ENCODE results near the gene FBLN1. TPM values are rescaled to one million over a fixed set of nuclear protein-coding genes. Genes with fewer than 3 reads are reported as not detected.

FBLN1 gene
- total and polyA plus RNA-seq, 4 experiments from 2014 or later: not detected

GRCh38 chr22:45478108-45478771, 24.4 kb upstream of the FBLN1 start:
- H3K9me3 Mint-ChIP-seq: peaks cover 0 to 5% (median 0%) of the 10 kb centered on the region in 8 donors
- intact Hi-C loops (cut with micrococcal nuclease): no loop called here
- no peaks in the 10 kb centered on the region for H3K4me1 Mint-ChIP-seq
- Histone ChIP-seq H3K4me3 (ENCODE audit: low read length in 2 of 2) (no peak overlapping the region), H3K27ac (ENCODE audit: low read depth, low read length) (no peak overlapping the region), H3K4me1 (ENCODE audit: insufficient read depth, low read length) (no peaks in the 10 kb centered on the region), H3K9me3 (ENCODE audit: control insufficient read depth in 1 of 2, low read length in 2 of 2) (no peaks in the 10 kb centered on the region), H3K36me3 (ENCODE audit: insufficient read depth, low read length) (no peaks in the 10 kb centered on the region), H3K27me3 (ENCODE audit: insufficient read depth, low read length) (no peaks in the 10 kb centered on the region)
- ChIA-PET POLR2A (ENCODE audit: partially characterized antibody) (no interaction called here), CTCF (ENCODE audit: partially characterized antibody) (no interaction called here)
- H3K27ac Mint-ChIP-seq: no peak overlapping the region
- H3K36me3 Mint-ChIP-seq: no peaks in the 10 kb centered on the region
- H3K4me3 Mint-ChIP-seq: no peak overlapping the region
- H3K27me3 Mint-ChIP-seq: peaks cover 7 to 21% of the 10 kb centered on the region in 2 donors
- DNase-seq: no peak

- Histone ChIP-seq H3K4me1 (ENCODE audit: insufficient read depth, low read length) (no peaks in the 10 kb centered on the region), H3K27me3 (ENCODE audit: insufficient read depth, low read length) (no peaks in the 10 kb centered on the region), H3K36me3 (ENCODE audit: insufficient read depth, low read length) (no peaks in the 10 kb centered on the region), H3K9me3 (ENCODE audit: control insufficient read depth in 1 of 2, low read length in 2 of 2) (no peaks in the 10 kb centered on the region), H3K4me3 (ENCODE audit: low read length in 2 of 2) (no peak overlapping the region), H3K27ac (ENCODE audit: low read depth, low read length) (no peak overlapping the region)
- ChIA-PET CTCF (ENCODE audit: partially characterized antibody) (no interaction called here), POLR2A (ENCODE audit: partially characterized antibody) (no interaction called here)
- Mint-ChIP-seq H3K4me3 (no peak overlapping the region), H3K4me1 (no peaks in the 10 kb centered on the region), H3K36me3 (no peaks in the 10 kb centered on the region), H3K27me3 (peaks cover 11 to 17% of the 10 kb centered on the region in 2 donors), H3K9me3 (peaks cover 0 to 5% (median 0%) of the 10 kb centered on the region in 8 donors), H3K27ac (no peak overlapping the region)
- DNase-seq: no peak
- intact Hi-C loops (cut with micrococcal nuclease): no loop called here
These were observed 22.0 kb upstream of the FBLN1 start for GRCh38 chr22:45480717-45481116.

GRCh38 chr22:45481661-45482060, 21.0 kb upstream of the FBLN1 start:
- no peak overlapping the region for H3K4me3 ChIP-seq (ENCODE audit: low read length in 2 of 2)

GRCh38 chr22:45482169-45482568, 20.5 kb upstream of the FBLN1 start:
- no peak overlapping the region for H3K27ac Mint-ChIP-seq
- no peak for DNase-seq
- no peaks in the 10 kb centered on the region for H3K4me1 ChIP-seq (ENCODE audit: insufficient read depth, low read length)
- peaks cover 8 to 14% of the 10 kb centered on the region in 2 donors for H3K27me3 Mint-ChIP-seq
- CTCF ChIA-PET (ENCODE audit: partially characterized antibody): no interaction called here
- H3K27me3 ChIP-seq (ENCODE audit: insufficient read depth, low read length): no peaks in the 10 kb centered on the region
- POLR2A ChIA-PET (ENCODE audit: partially characterized antibody): no interaction called here
- no peaks in the 10 kb centered on the region for H3K4me1 Mint-ChIP-seq
- H3K36me3 Mint-ChIP-seq: no peaks in the 10 kb centered on the region
- intact Hi-C loops (cut with micrococcal nuclease): no loop called here
- peaks cover 0 to 5% (median 0%) of the 10 kb centered on the region in 8 donors for H3K9me3 Mint-ChIP-seq
- H3K4me3 Mint-ChIP-seq: no peak overlapping the region
- no peaks in the 10 kb centered on the region for H3K9me3 ChIP-seq (ENCODE audit: control insufficient read depth in 1 of 2, low read length in 2 of 2)
- H3K27ac ChIP-seq (ENCODE audit: low read depth, low read length): no peak overlapping the region
- H3K4me3 ChIP-seq (ENCODE audit: low read length in 2 of 2): no peak overlapping the region
- no peaks in the 10 kb centered on the region for H3K36me3 ChIP-seq (ENCODE audit: insufficient read depth, low read length)

More at GRCh38 chr22:45481661-45482060, 21.0 kb upstream of the FBLN1 start:
- H3K9me3 Mint-ChIP-seq: peaks cover 0 to 5% (median 0%) of the 10 kb centered on the region in 8 donors
- Histone ChIP-seq H3K27ac (ENCODE audit: low read depth, low read length) (no peak overlapping the region), H3K4me1 (ENCODE audit: insufficient read depth, low read length) (no peaks in the 10 kb centered on the region), H3K9me3 (ENCODE audit: control insufficient read depth in 1 of 2, low read length in 2 of 2) (no peaks in the 10 kb centered on the region), H3K27me3 (ENCODE audit: insufficient read depth, low read length) (no peaks in the 10 kb centered on the region), H3K36me3 (ENCODE audit: insufficient read depth, low read length) (no peaks in the 10 kb centered on the region)
- POLR2A ChIA-PET (ENCODE audit: partially characterized antibody): no interaction called here
- H3K36me3 Mint-ChIP-seq: no peaks in the 10 kb centered on the region
- peak overlapping the region in 1 of 8 donors; percentile 64 for H3K4me3 Mint-ChIP-seq
- CTCF ChIA-PET (ENCODE audit: partially characterized antibody): no interaction called here
- H3K27me3 Mint-ChIP-seq: peaks cover 11 to 16% of the 10 kb centered on the region in 2 donors
- no peak overlapping the region for H3K27ac Mint-ChIP-seq
- DNase-seq: no peak
- intact Hi-C loops (cut with micrococcal nuclease): no loop called here
- no peaks in the 10 kb centered on the region for H3K4me1 Mint-ChIP-seq

- no peak overlapping the region for H3K27ac ChIP-seq (ENCODE audit: low read depth, low read length)
- Mint-ChIP-seq H3K9me3 (peaks cover 0 to 5% (median 0%) of the 10 kb centered on the region in 8 donors), H3K27me3 (peaks cover 8 to 11% of the 10 kb centered on the region in 2 donors), H3K36me3 (no peaks in the 10 kb centered on the region), H3K4me1 (no peaks in the 10 kb centered on the region), H3K27ac (no peak overlapping the region), H3K4me3 (no peak overlapping the region)
- CTCF ChIA-PET (ENCODE audit: partially characterized antibody): no interaction called here
- no peaks in the 10 kb centered on the region for H3K27me3 ChIP-seq (ENCODE audit: insufficient read depth, low read length)
- no peak for DNase-seq
- no peaks in the 10 kb centered on the region for H3K9me3 ChIP-seq (ENCODE audit: control insufficient read depth in 1 of 2, low read length in 2 of 2)
- no peak overlapping the region for H3K4me3 ChIP-seq (ENCODE audit: low read length in 2 of 2)
- no peaks in the 10 kb centered on the region for H3K36me3 ChIP-seq (ENCODE audit: insufficient read depth, low read length)
- intact Hi-C loops (cut with micrococcal nuclease): no loop called here
- POLR2A ChIA-PET (ENCODE audit: partially characterized antibody): no interaction called here
- H3K4me1 ChIP-seq (ENCODE audit: insufficient read depth, low read length): no peaks in the 10 kb centered on the region
These were observed 19.4 kb upstream of the FBLN1 start for GRCh38 chr22:45483319-45483718.

GRCh38 chr22:45483918-45484499, 18.7 kb upstream of the FBLN1 start:
- intact Hi-C loops (cut with micrococcal nuclease): no loop called here
- POLR2A ChIA-PET (ENCODE audit: partially characterized antibody): no interaction called here
- H3K36me3 ChIP-seq (ENCODE audit: insufficient read depth, low read length): no peaks in the 10 kb centered on the region
- no peaks in the 10 kb centered on the region for H3K4me1 ChIP-seq (ENCODE audit: insufficient read depth, low read length)
- peaks cover 9% of the 10 kb centered on the region in 2 donors for H3K27me3 Mint-ChIP-seq
- H3K9me3 Mint-ChIP-seq: peaks cover 0 to 5% (median 0%) of the 10 kb centered on the region in 8 donors
- CTCF ChIA-PET (ENCODE audit: partially characterized antibody): interaction anchor here (0.9 kb wide), 1 partner anchor 9 kb away, joined by 3 read pairs; no protein-coding TSS in a partner anchor
- no peak overlapping the region for H3K4me3 Mint-ChIP-seq
- no peaks in the 10 kb centered on the region for H3K27me3 ChIP-seq (ENCODE audit: insufficient read depth, low read length)
- H3K27ac ChIP-seq (ENCODE audit: low read depth, low read length): no peak overlapping the region
- H3K36me3 Mint-ChIP-seq: no peaks in the 10 kb centered on the region
- DNase-seq: no peak
- H3K27ac Mint-ChIP-seq: peak overlapping the region in 1 of 7 donors; percentile 26
- H3K4me1 Mint-ChIP-seq: no peaks in the 10 kb centered on the region
- no peak overlapping the region for H3K4me3 ChIP-seq (ENCODE audit: low read length in 2 of 2)
- no peaks in the 10 kb centered on the region for H3K9me3 ChIP-seq (ENCODE audit: control insufficient read depth in 1 of 2, low read length in 2 of 2)

- Mint-ChIP-seq H3K4me3 (no peak overlapping the region), H3K36me3 (no peaks in the 10 kb centered on the region)
These were observed 17.9 kb upstream of the FBLN1 start for GRCh38 chr22:45484742-45485141.

More at GRCh38 chr22:45484742-45485141, 17.9 kb upstream of the FBLN1 start:
- Histone ChIP-seq H3K4me1 (ENCODE audit: insufficient read depth, low read length) (no peaks in the 10 kb centered on the region), H3K9me3 (ENCODE audit: control insufficient read depth in 1 of 2, low read length in 2 of 2) (no peaks in the 10 kb centered on the region), H3K27ac (ENCODE audit: low read depth, low read length) (no peak overlapping the region), H3K4me3 (ENCODE audit: low read length in 2 of 2) (no peak overlapping the region), H3K36me3 (ENCODE audit: insufficient read depth, low read length) (no peaks in the 10 kb centered on the region), H3K27me3 (ENCODE audit: insufficient read depth, low read length) (no peaks in the 10 kb centered on the region)
- Mint-ChIP-seq H3K9me3 (peaks cover 0 to 5% (median 0%) of the 10 kb centered on the region in 8 donors), H3K27me3 (peaks cover 9 to 11% of the 10 kb centered on the region in 2 donors), H3K27ac (no peak overlapping the region), H3K4me1 (no peaks in the 10 kb centered on the region)
- ChIA-PET POLR2A (ENCODE audit: partially characterized antibody) (no interaction called here), CTCF (ENCODE audit: partially characterized antibody) (interaction anchor here (0.9 kb wide), 1 partner anchor 8 kb away, joined by 3 read pairs; no protein-coding TSS in a partner anchor)
- intact Hi-C loops (cut with micrococcal nuclease): no loop called here
- DNase-seq: no peak

Data from CD4-positive, alpha-beta memory T cell (primary cell).